ENCODE measurements around the gene USP32. TPM values are rescaled to one million over a fixed set of nuclear protein-coding genes. Genes with fewer than 3 reads are reported as not detected.
"Not testable (repeated sequence)": the region's sequence is repeated elsewhere in the genome, so short reads cannot be mapped to it uniquely, and the experiment has no call there.

The USP32 gene
- total RNA-seq, 1 donor from 2014 or later, result 30.9 TPM

DNA sequence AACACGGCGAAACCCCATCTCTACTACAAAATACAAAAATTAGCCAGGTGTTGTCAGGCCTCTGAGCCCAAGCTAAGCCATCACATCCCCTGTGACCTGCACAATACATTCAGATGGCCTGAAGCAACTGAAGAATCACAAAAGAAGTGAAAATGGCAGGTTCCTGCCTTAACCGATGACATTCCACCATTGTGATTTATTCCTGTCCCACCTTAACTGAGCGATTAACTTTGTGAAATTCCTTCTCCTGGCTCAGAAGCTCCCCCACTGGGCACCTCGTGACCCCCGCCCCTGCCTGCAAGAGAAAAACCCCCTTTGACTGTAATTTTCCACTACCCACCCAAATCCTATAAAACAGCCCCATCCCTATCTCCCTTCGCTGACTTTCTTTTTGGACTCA is 7.0 kb downstream of the USP32 start:
- DNase-seq; intact Hi-C loops (cut with DNase I); ATAC-seq (ENCODE audit: poor library complexity): not testable (repeated sequence)

- ATAC-seq (ENCODE audit: poor library complexity), result no peak
- intact Hi-C loops (cut with DNase I), result no loop called here
- DNase-seq, result no peak
Measured at GRCh38 chr17:60383379-60383778, 8.6 kb downstream of the USP32 start.

GRCh38 chr17:60381958-60382357 is 10.0 kb downstream of the USP32 start:
- DNase-seq (no peak), ATAC-seq (ENCODE audit: poor library complexity) (no peak)
- intact Hi-C loops (cut with DNase I), result no loop called here

DNA sequence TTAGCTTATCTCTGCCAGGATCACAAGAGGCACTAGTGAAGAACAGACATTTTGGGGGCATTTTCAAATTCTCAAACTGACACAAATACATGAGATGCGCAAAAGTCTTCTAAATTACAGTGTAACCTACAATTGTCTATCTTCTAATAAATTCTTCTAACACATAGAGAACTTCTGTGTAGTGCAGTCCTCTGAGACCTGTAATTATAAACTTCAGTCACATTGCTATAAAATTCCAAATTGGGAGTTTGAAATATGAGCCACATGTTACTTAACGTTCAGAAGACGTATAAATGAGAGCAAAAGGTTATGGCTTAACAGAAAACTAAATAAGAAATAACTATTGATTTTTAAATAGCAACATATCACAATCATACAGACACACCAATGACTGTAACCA is 12.5 kb downstream of the USP32 start:
- ATAC-seq (ENCODE audit: poor library complexity); DNase-seq; intact Hi-C loops (cut with DNase I): not testable (repeated sequence)

- intact Hi-C loops (cut with DNase I); DNase-seq; ATAC-seq (ENCODE audit: poor library complexity): not testable (repeated sequence)
Measured at GRCh38 chr17:60378187-60378586, 13.7 kb downstream of the USP32 start.

DNA sequence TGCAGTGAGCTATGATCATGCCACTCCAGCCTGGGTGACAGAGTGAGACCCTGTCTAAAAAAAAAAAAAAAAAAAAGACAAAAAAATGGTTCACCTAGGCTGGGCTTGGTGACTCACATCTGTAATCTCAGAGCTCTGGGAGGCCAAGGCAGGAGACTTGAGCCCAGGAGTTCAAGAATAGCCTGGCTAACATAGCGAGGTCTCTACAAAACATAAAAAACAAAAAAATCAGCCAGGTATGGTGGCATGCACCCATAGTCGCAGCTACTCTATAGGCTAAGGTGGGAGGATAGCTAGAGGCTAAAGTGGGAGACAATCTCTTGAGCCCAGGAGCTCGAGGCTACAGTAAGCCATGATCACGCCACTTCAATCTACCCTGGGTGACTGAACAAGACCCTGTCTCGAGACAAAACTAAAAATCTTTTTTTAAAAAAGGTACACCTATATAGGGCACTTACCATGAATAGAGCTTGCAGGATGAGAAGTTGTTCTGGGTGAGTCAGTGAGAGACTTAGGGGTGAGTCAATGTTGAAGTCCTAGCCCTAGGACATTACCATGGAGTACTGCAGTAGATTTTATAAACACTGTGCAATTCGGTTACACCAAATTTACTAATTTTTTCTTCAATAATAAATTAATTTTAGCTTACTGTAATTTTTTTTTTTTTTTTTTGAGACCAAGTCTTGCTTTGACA is 19.0 kb downstream of the USP32 start:
- intact Hi-C loops (cut with DNase I), result no loop called here
- DNase-seq (no peak), ATAC-seq (ENCODE audit: poor library complexity) (no peak)

DNA sequence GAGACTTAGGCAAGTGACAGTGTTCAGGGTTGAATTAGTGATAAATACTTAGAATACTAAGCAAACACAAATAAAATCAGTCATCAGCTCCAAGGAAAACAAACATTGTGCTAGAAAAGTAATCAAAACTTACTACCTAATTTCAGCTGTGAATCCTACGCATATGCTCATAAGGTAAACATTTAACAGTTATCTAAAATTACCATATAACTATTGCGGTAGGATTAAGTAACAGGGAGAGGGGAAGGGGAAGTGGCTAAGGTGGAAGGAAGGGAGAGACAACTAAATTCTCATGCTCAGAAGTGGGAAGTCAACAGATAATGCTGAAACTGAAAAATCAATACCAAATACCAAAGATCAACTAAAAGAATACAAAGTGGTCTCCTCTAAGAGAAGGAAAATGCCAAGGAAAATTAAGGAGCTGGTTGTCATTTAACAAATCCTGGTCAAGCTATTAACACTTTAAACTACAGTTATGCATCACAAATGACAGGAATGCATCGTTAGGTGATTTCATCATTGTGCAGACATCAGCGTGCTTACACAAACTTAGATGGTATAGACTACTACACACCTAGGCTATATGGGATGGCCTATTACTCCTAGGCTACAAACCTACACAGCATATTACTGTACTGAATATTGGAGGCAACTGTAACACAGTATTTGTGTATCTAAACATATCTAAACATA is 20.0 kb downstream of the USP32 start:
- ATAC-seq (ENCODE audit: poor library complexity) (peak; percentile 38), DNase-seq (no peak)
- intact Hi-C loops (cut with DNase I), result no loop called here

GRCh38 chr17:60371416-60371815 is 20.5 kb downstream of the USP32 start:
- no peak for ATAC-seq (ENCODE audit: poor library complexity)
- DNase-seq, result no peak
- intact Hi-C loops (cut with DNase I), result no loop called here

DNA sequence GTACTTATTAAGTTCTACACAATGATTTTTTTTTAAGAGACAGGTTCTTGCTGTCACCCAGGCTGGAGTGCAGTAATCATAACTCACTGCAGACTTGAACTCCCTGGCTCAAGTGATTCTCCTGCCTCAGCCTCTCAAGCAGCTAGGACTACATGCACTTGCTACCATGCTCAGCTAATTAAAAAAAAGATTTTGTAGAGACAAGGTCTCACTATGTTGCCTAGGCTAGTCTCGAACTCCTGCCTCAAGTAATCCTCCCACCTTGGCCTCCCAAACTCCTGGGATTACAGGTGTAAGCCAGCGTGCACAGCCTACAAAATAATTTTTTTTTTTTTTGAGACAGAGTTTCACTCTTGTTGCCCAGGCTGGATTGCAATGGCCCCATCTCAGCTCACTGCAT is 22.2 kb downstream of the USP32 start:
- intact Hi-C loops (cut with DNase I), result no loop called here
- DNase-seq (no peak), ATAC-seq (ENCODE audit: poor library complexity) (no peak)

DNA sequence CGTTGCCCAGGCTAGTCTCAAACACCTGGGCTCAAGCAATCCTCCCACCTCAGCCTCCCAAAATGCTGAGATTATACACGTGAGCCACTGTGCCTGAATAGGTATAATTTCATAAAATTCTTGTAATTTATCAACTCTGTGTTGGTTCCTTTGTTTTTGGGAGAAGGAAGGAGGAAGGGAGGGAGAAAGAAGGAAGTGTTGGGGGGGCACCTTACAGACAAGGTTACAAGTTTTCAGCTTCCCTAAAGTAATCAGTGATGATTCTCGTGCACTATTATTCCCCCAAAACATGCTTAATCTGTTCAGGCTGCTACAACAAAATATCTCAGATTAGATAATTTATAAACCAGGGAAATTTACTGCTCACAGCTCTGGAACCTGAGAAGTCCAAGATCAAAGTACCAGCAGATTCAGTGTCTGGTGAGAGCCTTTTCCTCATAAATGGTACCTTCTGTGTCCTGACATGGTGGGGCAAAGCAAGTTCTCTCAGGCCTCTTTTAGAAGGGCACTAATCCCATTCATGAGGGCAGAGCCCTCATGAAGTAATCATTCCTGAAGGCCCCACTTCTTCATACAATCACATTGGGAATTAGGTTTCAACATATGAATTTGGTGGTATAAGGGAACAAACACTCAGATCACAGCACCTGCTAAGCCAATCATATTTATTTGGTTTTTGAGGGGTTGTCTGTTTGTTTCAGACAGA is 28.1 kb downstream of the USP32 start:
- ATAC-seq (ENCODE audit: poor library complexity) (no peak), DNase-seq (no peak)
- intact Hi-C loops (cut with DNase I), result no loop called here

DNA sequence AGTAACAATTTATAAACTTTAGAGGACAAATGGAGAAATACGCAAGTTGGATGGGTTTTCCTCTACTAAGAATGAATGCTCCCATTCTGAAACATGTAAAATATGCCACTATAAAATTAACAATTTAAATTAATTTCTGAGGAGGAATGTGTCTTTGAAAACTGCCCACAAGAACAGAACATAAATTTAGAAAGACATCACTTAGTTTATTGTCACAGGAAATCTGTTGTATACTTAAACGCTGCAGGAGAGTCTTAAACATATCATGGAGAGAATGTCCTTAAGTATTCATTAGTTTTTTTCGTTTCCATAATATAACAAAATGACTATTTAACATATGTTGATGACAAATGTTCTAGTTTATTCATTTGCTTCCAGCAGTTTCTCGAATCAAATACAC is 29.6 kb downstream of the USP32 start:
- DNase-seq (no peak), ATAC-seq (ENCODE audit: poor library complexity) (no peak)
- intact Hi-C loops (cut with DNase I), result no loop called here

- ATAC-seq (ENCODE audit: poor library complexity) (no peak), DNase-seq (no peak)
- intact Hi-C loops (cut with DNase I), result no loop called here
Measured at GRCh38 chr17:60361889-60362288, 30.0 kb downstream of the USP32 start.

DNA sequence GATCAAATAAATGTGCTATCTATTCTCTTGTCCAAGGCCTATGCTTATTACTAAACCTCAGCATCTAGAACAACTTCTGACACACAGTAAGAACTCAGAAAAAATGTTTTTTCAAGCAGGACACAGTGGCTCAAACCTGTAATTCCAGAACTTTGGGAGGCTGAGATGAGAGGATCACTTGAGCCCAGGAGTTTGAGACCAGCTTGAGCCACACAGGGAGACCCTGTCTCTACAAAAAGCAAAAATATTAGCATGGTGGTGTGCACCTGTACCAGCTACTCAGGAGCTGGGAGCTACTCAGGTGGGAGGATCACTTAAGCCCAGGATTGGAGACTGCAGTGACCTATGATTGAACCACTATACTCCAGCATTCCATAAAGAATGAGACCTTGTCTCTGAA is 32.5 kb downstream of the USP32 start:
- DNase-seq (no peak), ATAC-seq (ENCODE audit: poor library complexity) (no peak)
- intact Hi-C loops (cut with DNase I), result no loop called here

- ATAC-seq (ENCODE audit: poor library complexity), result no peak
- intact Hi-C loops (cut with DNase I), result no loop called here
- no peak for DNase-seq
Measured at GRCh38 chr17:60358606-60359225, 33.2 kb downstream of the USP32 start.

GRCh38 chr17:60356940-60357339 is 35.0 kb downstream of the USP32 start:
- intact Hi-C loops (cut with DNase I), result no loop called here
- ATAC-seq (ENCODE audit: poor library complexity), result peak; percentile 38
- DNase-seq, result no peak

DNA sequence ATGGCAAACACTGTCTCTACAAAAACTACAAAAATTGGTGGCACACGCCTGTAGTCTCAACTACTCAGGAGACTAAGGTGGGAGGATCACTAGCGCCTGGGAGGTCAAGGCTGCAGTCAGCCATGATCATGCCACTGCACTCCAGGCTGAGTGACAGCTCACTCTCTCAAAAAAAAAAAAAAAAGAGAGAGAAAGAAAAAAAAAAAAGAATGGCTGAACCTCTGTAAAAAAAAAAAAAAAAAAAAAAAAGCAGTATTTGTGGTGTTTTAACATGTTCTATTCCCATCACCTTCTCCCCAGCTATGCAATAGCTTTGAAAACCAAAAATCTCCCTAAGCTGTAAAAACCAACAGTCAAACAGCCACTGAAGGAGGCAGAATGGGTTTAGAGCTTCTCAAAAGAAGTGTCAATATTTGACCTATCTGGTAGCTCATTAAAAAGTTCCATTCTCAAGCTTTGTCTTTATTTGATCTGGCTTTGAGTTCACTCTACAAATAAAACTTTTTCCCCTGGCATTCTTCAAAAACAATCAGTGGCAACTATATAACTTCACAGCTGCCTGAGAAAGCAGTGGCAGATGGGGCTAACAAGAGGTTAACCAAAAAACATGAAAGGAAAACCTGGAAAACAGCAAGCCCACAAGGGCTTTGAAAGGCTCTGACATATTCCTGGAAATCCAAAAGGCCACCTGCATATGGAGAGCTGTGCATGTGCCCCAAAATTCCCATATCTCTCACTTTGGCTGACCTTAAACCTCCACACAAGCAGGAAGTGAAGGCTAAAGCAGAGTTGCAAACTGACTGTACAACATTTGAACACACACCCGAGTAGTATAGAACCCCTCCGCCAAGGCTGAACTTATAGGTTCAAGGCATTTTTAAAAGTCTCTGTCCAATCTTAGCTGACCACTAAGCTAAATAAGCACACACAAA is 36.0 kb downstream of the USP32 start:
- intact Hi-C loops (cut with DNase I), result no loop called here
- ATAC-seq (ENCODE audit: poor library complexity) (no peak), DNase-seq (no peak)

DNA sequence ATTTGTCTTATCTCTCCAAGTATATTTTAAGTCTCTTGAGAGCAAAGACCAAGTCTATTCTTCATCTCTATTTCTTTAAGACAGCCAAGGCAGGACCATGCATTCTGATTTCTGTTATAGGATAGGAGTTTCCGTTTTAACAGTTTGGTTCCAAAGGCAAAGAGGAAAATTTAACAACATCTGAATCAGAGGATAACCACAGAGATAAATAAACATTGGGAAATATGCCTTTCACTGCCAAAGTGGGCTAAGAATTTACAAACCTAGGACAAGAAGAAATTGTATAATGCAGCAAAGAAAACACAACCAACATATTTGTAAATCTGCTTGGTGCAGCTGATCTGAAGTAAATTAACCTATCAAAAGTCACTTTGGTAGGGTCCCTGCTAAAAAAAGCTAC is 37.7 kb downstream of the USP32 start:
- DNase-seq (no peak), ATAC-seq (ENCODE audit: poor library complexity) (no peak)
- intact Hi-C loops (cut with DNase I), result no loop called here

GRCh38 chr17:60353773-60354172 is 38.2 kb downstream of the USP32 start:
- intact Hi-C loops (cut with DNase I), result no loop called here
- ATAC-seq (ENCODE audit: poor library complexity) (no peak), DNase-seq (no peak)

Data from Right ventricle myocardium superior (tissue), 1 donor.